Choroid plexus epithelial cell (primary cell): ENCODE results near the gene MYO18B.

Source experiments
- DNase-seq: peaks from one replicate; pipeline ENCODE4 v3.0.0-alpha.2; 2010; ENCODE audit warnings: low read depth
- H3K4me3 ChIP-seq: 2 replicates; pipeline ENCODE4 v1.5.1; 2011; ENCODE audit warnings: low read depth, mild to moderate bottlenecking, control low read depth, low read length, moderate library complexity
- CTCF ChIP-seq: conservative IDR thresholded peaks from 2 replicates; pipeline ENCODE4 v1.5.1; 2011; ENCODE audit warnings: low read depth, mild to moderate bottlenecking, control low read depth, inconsistent platforms, low read length, moderate library complexity

Gene MYO18B

GRCh38 chr22:25878933-25879332 is 136.9 kb downstream of the MYO18B start:
- no peak for DNase-seq
- no peak for TF ChIP-seq CTCF
- no peak overlapping the region for H3K4me3 ChIP-seq

- H3K4me3 ChIP-seq, result no peak overlapping the region
- TF ChIP-seq CTCF, result no peak
- DNase-seq, result no peak
Measured at GRCh38 chr22:25880524-25880923, 138.5 kb downstream of the MYO18B start.

GRCh38 chr22:25881210-25881755 is 139.3 kb downstream of the MYO18B start:
- no peak for DNase-seq
- no peak overlapping the region for H3K4me3 ChIP-seq
- TF ChIP-seq CTCF, result no peak

- no peak for TF ChIP-seq CTCF
Measured at GRCh38 chr22:25882360-25882759, 140.4 kb downstream of the MYO18B start.

GRCh38 chr22:25883482-25884033 is 141.6 kb downstream of the MYO18B start:
- no peak overlapping the region for H3K4me3 ChIP-seq
- no peak for DNase-seq
- TF ChIP-seq CTCF, result no peak

More at GRCh38 chr22:25882360-25882759, 140.4 kb downstream of the MYO18B start:
- H3K4me3 ChIP-seq, result no peak overlapping the region
- no peak for DNase-seq

- no peak for TF ChIP-seq CTCF
- no peak overlapping the region for H3K4me3 ChIP-seq
- DNase-seq, result no peak
Measured at GRCh38 chr22:25884121-25884520, 142.1 kb downstream of the MYO18B start.

GRCh38 chr22:25888399-25889054 is 146.5 kb downstream of the MYO18B start:
- DNase-seq, result no peak
- no peak for TF ChIP-seq CTCF
- no peak overlapping the region for H3K4me3 ChIP-seq
